Measurements from ENCODE around the gene COA1.

DNA sequence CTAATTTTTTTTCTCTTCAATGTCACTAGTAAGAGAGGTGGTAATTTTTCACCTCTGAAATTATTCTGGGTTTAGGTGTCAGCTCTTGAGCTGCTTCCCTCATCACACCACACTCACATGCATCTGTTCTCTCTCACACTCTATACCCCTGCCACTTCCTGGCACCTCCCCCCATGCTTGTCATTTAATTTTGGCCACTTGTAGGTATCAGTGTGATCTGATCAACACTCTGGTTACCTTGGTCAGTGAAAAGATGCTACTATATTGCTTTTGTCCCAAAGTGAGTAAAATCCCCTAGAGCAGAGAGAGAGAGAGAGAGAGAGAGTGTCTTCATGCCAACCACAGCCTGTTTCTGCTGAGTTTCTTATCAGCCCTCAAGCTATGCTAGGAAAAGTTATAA lies 103.9 kb downstream of the COA1 start:
- TF ChIP-seq POLR2A (IDR thresholded peaks at IDR 0.05) = no peak
- TF ChIP-seq, protein P1, sequence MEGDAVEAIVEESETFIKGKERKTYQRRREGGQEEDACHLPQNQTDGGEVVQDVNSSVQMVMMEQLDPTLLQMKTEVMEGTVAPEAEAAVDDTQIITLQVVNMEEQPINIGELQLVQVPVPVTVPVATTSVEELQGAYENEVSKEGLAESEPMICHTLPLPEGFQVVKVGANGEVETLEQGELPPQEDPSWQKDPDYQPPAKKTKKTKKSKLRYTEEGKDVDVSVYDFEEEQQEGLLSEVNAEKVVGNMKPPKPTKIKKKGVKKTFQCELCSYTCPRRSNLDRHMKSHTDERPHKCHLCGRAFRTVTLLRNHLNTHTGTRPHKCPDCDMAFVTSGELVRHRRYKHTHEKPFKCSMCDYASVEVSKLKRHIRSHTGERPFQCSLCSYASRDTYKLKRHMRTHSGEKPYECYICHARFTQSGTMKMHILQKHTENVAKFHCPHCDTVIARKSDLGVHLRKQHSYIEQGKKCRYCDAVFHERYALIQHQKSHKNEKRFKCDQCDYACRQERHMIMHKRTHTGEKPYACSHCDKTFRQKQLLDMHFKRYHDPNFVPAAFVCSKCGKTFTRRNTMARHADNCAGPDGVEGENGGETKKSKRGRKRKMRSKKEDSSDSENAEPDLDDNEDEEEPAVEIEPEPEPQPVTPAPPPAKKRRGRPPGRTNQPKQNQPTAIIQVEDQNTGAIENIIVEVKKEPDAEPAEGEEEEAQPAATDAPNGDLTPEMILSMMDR (IDR thresholded peaks at IDR 0.05) = no peak

All from lower leg skin (tissue), 3 donors.